ENCODE data around the gene CREB5. TPM values are rescaled to one million over a fixed set of nuclear protein-coding genes. Genes with fewer than 3 reads are reported as not detected.

The CREB5 gene
- polyA plus RNA-seq, 1 experiment, result 3.9 TPM

GRCh38 chr7:28804157-28804556, 391.8 kb downstream of the CREB5 start:
- ChIA-PET POLR2A (interaction anchor here (0.7 kb wide), 1 partner anchor 591 kb away, joined by 3 read pairs; no protein-coding TSS in a partner anchor), CTCF (interaction anchor here (2.6 kb wide), 1 partner anchor 14 kb away, joined by 8 read pairs; no protein-coding TSS in a partner anchor)
- no peaks in the 10 kb centered on the region; the same call in 1 of the 2 replicates for H3K27me3 ChIP-seq (ENCODE audit: control insufficient read depth, insufficient read depth, low read length)
- no peak overlapping the region for H3K4me3 ChIP-seq (ENCODE audit: low read depth, low read length)
- H3K36me3 ChIP-seq (ENCODE audit: control insufficient read depth, insufficient read depth, low read length), result no peaks in the 10 kb centered on the region
- TF ChIP-seq, protein P1, sequence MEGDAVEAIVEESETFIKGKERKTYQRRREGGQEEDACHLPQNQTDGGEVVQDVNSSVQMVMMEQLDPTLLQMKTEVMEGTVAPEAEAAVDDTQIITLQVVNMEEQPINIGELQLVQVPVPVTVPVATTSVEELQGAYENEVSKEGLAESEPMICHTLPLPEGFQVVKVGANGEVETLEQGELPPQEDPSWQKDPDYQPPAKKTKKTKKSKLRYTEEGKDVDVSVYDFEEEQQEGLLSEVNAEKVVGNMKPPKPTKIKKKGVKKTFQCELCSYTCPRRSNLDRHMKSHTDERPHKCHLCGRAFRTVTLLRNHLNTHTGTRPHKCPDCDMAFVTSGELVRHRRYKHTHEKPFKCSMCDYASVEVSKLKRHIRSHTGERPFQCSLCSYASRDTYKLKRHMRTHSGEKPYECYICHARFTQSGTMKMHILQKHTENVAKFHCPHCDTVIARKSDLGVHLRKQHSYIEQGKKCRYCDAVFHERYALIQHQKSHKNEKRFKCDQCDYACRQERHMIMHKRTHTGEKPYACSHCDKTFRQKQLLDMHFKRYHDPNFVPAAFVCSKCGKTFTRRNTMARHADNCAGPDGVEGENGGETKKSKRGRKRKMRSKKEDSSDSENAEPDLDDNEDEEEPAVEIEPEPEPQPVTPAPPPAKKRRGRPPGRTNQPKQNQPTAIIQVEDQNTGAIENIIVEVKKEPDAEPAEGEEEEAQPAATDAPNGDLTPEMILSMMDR (IDR thresholded peaks at IDR 0.05; ENCODE audit: insufficient read depth, low read depth, low read length), result no peak
- DNase-seq (ENCODE audit: low read depth), result no peak

DNA sequence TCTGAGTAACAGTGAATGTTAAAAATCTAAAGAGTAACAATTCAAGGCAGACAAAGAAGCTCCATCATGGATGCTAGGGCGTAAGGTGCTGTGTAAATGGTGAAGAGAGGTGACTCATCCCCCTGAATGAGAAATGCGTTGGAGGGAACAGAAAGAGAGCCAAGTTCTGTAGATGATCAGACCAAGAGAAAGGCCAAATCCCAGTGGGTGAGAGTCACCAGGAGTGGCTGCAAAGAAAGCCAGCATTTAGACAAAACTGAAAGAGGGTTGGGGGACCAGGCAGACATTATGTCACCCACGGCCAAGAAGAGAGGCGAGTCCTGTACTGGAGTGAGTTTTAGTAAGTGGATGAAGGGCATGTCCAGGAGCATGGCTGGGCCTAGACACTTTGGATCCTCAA, 392.7 kb downstream of the CREB5 start:
- Histone ChIP-seq H3K4me3 (ENCODE audit: low read depth, low read length) (no peak overlapping the region), H3K36me3 (ENCODE audit: control insufficient read depth, insufficient read depth, low read length) (no peaks in the 10 kb centered on the region), H3K27me3 (ENCODE audit: control insufficient read depth, insufficient read depth, low read length) (no peaks in the 10 kb centered on the region; the same call in 1 of the 2 replicates)
- DNase-seq (ENCODE audit: low read depth), result peak; percentile 15
- POLR2A ChIA-PET, result interaction anchor here (0.7 kb wide), 1 partner anchor 592 kb away, joined by 3 read pairs; no protein-coding TSS in a partner anchor
- TF ChIP-seq, protein P1 (IDR thresholded peaks at IDR 0.05; ENCODE audit: insufficient read depth, low read depth, low read length), result no peak
- CTCF ChIA-PET, result interaction anchor here (2.6 kb wide), 1 partner anchor 13 kb away, joined by 8 read pairs; no protein-coding TSS in a partner anchor

DNA sequence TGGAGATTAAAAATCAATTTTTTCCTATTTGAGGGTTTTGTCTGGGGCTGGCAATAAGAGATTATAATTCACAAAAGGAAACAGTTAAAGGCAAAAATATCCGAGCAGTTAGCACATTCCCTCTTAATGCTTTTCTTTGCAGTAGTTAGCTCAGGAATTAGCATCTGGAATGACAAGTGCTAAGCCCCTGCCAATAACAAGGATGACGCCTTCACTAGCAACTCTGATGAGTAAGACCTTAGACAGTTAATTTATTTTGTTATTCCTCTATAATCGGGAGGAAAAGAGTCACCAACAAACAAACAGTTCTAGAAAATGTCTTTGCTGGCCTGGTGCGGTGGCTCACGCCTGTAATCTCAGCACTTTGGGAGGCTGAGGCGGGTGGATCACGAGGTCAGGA, 394.5 kb downstream of the CREB5 start:
- Histone ChIP-seq H3K36me3 (ENCODE audit: control insufficient read depth, insufficient read depth, low read length) (no peaks in the 10 kb centered on the region), H3K27me3 (ENCODE audit: control insufficient read depth, insufficient read depth, low read length) (no peaks in the 10 kb centered on the region), H3K4me3 (ENCODE audit: low read depth, low read length) (no peak overlapping the region)
- no peak for DNase-seq (ENCODE audit: low read depth)
- TF ChIP-seq, protein P1 (IDR thresholded peaks at IDR 0.05; ENCODE audit: insufficient read depth, low read depth, low read length), result no peak
- POLR2A ChIA-PET, result no interaction called here
- CTCF ChIA-PET, result no interaction called here

GRCh38 chr7:28807396-28807994, 395.2 kb downstream of the CREB5 start:
- no peaks in the 10 kb centered on the region for H3K27me3 ChIP-seq (ENCODE audit: control insufficient read depth, insufficient read depth, low read length)
- no peaks in the 10 kb centered on the region for H3K36me3 ChIP-seq (ENCODE audit: control insufficient read depth, insufficient read depth, low read length)
- no peak overlapping the region for H3K4me3 ChIP-seq (ENCODE audit: low read depth, low read length)
- TF ChIP-seq, protein P1 (IDR thresholded peaks at IDR 0.05; ENCODE audit: insufficient read depth, low read depth, low read length), result no peak
- no peak for DNase-seq (ENCODE audit: low read depth)
- ChIA-PET POLR2A (no interaction called here), CTCF (interaction anchor here (1.0 kb wide), 1 partner anchor 9 kb away, joined by 3 read pairs; no protein-coding TSS in a partner anchor)

DNA sequence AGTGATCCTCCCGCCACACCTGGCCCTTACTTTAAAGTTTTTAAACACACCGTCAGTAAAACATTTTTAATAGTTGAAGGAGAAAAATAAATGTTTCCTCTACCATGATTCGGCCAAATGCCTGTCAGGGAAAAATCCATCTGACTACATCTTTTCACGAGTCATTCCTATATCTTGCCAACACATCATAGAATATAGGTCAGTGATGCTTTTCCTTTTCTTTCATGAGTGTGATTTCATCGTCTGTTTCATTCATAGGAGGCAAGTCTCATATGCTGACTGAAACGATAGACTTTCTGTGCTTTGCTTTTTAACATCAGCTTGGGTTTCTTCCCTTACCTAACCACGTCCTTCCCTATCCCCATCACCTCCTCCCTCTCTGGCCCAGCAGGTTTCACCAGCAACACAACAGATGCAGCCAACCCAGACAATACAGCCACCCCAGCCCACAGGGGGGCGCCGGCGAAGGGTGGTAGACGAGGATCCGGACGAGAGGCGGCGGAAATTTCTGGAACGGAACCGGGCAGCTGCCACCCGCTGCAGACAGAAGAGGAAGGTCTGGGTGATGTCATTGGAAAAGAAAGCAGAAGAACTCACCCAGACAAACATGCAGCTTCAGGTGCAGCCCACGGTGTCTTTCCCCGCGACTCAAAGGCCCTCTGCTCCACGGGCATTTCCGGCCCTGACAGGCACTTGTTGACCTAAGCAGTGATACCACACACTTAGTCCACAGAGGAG, 396.6 kb downstream of the CREB5 start:
- CTCF ChIA-PET, result no interaction called here
- DNase-seq (ENCODE audit: low read depth), result no peak
- no peaks in the 10 kb centered on the region for H3K27me3 ChIP-seq (ENCODE audit: control insufficient read depth, insufficient read depth, low read length)
- H3K4me3 ChIP-seq (ENCODE audit: low read depth, low read length), result no peak overlapping the region
- TF ChIP-seq, protein P1 (IDR thresholded peaks at IDR 0.05; ENCODE audit: insufficient read depth, low read depth, low read length), result no peak
- no peaks in the 10 kb centered on the region for H3K36me3 ChIP-seq (ENCODE audit: control insufficient read depth, insufficient read depth, low read length)
- POLR2A ChIA-PET, result interaction anchor here (0.6 kb wide), 1 partner anchor 462 kb away, joined by 4 read pairs; no protein-coding TSS in a partner anchor

Data from BJ (cell line).